Measurements from ENCODE around the gene ITGA8. TPM values are rescaled to one million over a fixed set of nuclear protein-coding genes. Genes with fewer than 3 reads are reported as not detected.

ITGA8 gene
- polyA plus RNA-seq, 4 donors = 0.81 to 13.7 (median 2.6) TPM; not detected in 1

DNA sequence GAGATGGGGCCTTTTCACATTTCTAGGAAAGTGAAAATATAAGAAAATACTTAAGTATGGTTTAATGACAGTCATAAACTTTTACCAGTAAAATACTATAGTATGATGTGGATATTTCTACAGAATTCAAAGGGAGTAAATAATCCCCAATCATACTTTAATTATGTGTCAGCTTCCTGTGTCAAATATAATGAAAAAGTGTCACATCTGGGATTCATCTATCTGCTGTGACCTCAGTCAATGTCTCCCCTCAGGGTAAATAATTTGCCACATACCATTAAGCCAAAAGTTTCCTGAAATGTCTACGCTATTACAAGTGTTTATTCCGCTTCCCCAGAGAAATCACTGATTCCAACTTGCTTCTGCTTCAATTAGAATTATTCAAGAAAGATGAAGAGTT, 110.5 kb downstream of the ITGA8 start:
- Histone ChIP-seq H3K9me3 (ENCODE audit: control insufficient read depth in 2 of 2, insufficient read depth in 1 of 2, low read depth in 1 of 2, low read length in 1 of 2) (no peaks in the 10 kb centered on the region), H3K4me1 (ENCODE audit: control insufficient read depth in 3 of 3, insufficient read depth in 2 of 3, low read depth in 1 of 3, low read length in 2 of 3) (no peaks in the 10 kb centered on the region), H3K27ac (ENCODE audit: low read depth in 1 of 3, low read length in 2 of 3) (no peak overlapping the region), H3K36me3 (ENCODE audit: control insufficient read depth in 3 of 3, insufficient read depth in 2 of 3, low read depth in 1 of 3, low read length in 3 of 3) (no peaks in the 10 kb centered on the region), H3K4me3 (ENCODE audit: low read depth in 1 of 3, low read length in 3 of 3) (no peak overlapping the region), H3K27me3 (ENCODE audit: control insufficient read depth in 3 of 3, insufficient read depth in 3 of 3, low read length in 3 of 3) (no peaks in the 10 kb centered on the region)
- 89 to 96% (median 92%) methylated on average over 2 of the region's 2 CpGs for WGBS, 3 donors
- DNase-seq (no peak), FAIRE-seq (no peak)

DNA sequence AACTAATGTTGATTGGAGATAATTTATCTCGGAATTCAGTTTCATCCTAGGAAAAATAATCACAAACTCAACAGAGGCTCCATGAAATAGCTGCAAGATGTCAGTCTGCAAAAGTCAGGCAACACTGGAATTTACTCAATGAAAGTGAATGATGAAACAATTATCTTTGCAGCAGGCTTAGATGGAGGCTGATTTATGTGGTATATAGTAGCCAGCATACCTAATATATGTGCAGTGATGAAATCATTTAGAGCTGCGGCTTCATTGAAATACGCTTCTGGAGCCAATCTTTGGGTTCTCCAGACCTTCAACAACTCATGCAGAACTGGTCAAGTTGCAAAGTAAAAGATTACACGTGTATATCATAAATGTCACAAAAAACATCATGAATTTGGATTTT, 113.3 kb downstream of the ITGA8 start:
- Histone ChIP-seq H3K27me3 (ENCODE audit: control insufficient read depth in 3 of 3, insufficient read depth in 3 of 3, low read length in 3 of 3) (no peaks in the 10 kb centered on the region), H3K4me3 (ENCODE audit: low read depth in 1 of 3, low read length in 3 of 3) (no peak overlapping the region), H3K27ac (ENCODE audit: low read depth in 1 of 3, low read length in 2 of 3) (no peak overlapping the region), H3K36me3 (ENCODE audit: control insufficient read depth in 3 of 3, insufficient read depth in 2 of 3, low read depth in 1 of 3, low read length in 3 of 3) (no peaks in the 10 kb centered on the region), H3K4me1 (ENCODE audit: control insufficient read depth in 3 of 3, insufficient read depth in 2 of 3, low read depth in 1 of 3, low read length in 2 of 3) (no peaks in the 10 kb centered on the region), H3K9me3 (ENCODE audit: control insufficient read depth in 2 of 2, insufficient read depth in 1 of 2, low read depth in 1 of 2, low read length in 1 of 2) (no peaks in the 10 kb centered on the region)
- DNase-seq (no peak), FAIRE-seq (no peak)
- 80 to 87% (median 83%) methylated on average over 4 of the region's 4 CpGs for WGBS, 3 donors

DNA sequence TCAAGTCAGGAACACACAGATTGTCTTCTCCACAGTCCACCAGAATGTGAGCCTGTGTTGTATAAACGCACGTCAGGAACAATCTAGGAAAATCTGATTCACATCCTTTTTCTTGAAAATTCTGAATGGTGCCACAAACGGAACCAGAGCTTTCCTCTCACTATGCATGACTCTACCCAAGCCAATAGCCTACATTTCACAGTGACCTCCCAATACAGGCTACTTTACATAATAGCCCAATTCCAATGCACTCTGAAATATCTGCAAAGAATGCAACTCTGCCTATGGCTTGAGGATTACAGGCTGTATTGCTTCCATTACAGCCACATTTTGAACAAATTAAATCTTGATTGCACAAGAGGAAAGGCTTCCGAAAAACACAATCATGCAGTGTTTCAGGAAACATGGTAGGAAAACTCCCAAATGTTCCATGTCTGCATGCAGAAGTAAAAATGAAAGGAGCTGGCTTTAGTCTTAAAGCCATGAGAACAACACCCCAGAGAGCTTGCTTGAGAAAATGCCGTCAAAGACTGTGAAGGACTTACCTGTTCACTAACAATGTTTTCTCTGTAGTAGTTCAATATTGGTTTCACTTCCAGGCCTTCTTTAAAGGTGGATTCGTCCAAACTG, 113.9 kb downstream of the ITGA8 start:
- DNase-seq (no peak), FAIRE-seq (no peak)
- Histone ChIP-seq H3K4me1 (ENCODE audit: control insufficient read depth in 3 of 3, insufficient read depth in 2 of 3, low read depth in 1 of 3, low read length in 2 of 3) (no peaks in the 10 kb centered on the region), H3K27me3 (ENCODE audit: control insufficient read depth in 3 of 3, insufficient read depth in 3 of 3, low read length in 3 of 3) (no peaks in the 10 kb centered on the region), H3K27ac (ENCODE audit: low read depth in 1 of 3, low read length in 2 of 3) (no peak overlapping the region), H3K36me3 (ENCODE audit: control insufficient read depth in 3 of 3, insufficient read depth in 2 of 3, low read depth in 1 of 3, low read length in 3 of 3) (no peaks in the 10 kb centered on the region), H3K4me3 (ENCODE audit: low read depth in 1 of 3, low read length in 3 of 3) (no peak overlapping the region), H3K9me3 (ENCODE audit: control insufficient read depth in 2 of 2, insufficient read depth in 1 of 2, low read depth in 1 of 2, low read length in 1 of 2) (no peaks in the 10 kb centered on the region)
- 75 to 82% (median 79%) methylated on average over 6 of the region's 6 CpGs for WGBS, 3 donors

DNA sequence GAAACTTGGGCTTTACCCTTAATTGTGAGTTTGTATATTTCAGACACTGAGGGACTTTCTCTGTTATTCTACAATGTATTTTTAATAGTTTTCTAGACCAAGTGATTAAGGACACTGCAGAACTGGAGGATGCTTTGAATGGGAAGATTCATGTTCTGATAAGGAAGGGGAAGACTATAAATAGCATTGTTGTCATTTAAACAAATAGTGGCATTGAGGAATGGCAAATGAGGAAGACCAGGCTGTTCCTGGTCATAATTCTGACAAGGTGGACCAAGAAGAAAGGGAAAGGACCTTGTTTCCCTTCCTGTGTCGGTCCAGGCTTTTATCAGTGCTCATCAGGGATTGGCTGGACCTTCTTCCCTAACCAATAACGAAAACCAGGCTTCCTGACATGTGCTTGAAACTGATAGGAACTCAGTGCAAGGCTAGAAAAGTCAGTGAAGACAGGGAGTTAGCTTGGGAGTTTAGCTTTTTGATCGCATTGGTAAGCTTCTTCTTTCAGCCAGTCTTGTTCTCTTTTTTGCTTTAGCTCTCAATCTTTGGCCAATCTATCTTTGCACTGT, 116.2 kb downstream of the ITGA8 start:
- Histone ChIP-seq H3K9me3 (ENCODE audit: control insufficient read depth in 2 of 2, insufficient read depth in 1 of 2, low read depth in 1 of 2, low read length in 1 of 2) (no peaks in the 10 kb centered on the region), H3K36me3 (ENCODE audit: control insufficient read depth in 3 of 3, insufficient read depth in 2 of 3, low read depth in 1 of 3, low read length in 3 of 3) (no peaks in the 10 kb centered on the region), H3K27ac (ENCODE audit: low read depth in 1 of 3, low read length in 2 of 3) (no peak overlapping the region), H3K27me3 (ENCODE audit: control insufficient read depth in 3 of 3, insufficient read depth in 3 of 3, low read length in 3 of 3) (no peaks in the 10 kb centered on the region), H3K4me1 (ENCODE audit: control insufficient read depth in 3 of 3, insufficient read depth in 2 of 3, low read depth in 1 of 3, low read length in 2 of 3) (no peaks in the 10 kb centered on the region), H3K4me3 (ENCODE audit: low read depth in 1 of 3, low read length in 3 of 3) (no peak overlapping the region)
- FAIRE-seq (no peak), DNase-seq (no peak)
- 50 to 65% (median 50%) methylated on average over 3 of the region's 3 CpGs for WGBS, 3 donors

DNA sequence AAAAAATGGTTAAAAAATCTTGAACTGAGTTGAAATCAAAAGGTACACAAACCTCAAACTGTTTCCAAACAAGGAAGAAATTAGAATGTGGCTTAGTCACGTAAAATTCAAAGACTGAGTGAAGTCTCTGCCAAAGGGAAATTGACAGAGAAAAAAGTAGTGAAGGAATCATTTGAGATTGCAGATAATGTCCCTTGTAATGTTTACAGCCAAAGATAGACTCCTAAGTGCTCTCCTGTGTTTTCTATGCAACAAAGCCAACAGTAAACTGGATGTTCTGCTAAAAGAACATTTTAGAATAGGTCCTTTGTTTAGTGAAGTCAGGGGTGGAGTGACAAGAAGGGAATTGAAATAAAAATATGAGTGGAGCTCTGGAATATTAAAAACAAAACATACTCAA, 117.9 kb downstream of the ITGA8 start:
- Histone ChIP-seq H3K36me3 (ENCODE audit: control insufficient read depth in 3 of 3, insufficient read depth in 2 of 3, low read depth in 1 of 3, low read length in 3 of 3) (no peaks in the 10 kb centered on the region), H3K27me3 (ENCODE audit: control insufficient read depth in 3 of 3, insufficient read depth in 3 of 3, low read length in 3 of 3) (no peaks in the 10 kb centered on the region), H3K27ac (ENCODE audit: low read depth in 1 of 3, low read length in 2 of 3) (no peak overlapping the region), H3K4me3 (ENCODE audit: low read depth in 1 of 3, low read length in 3 of 3) (no peak overlapping the region), H3K9me3 (ENCODE audit: control insufficient read depth in 2 of 2, insufficient read depth in 1 of 2, low read depth in 1 of 2, low read length in 1 of 2) (no peaks in the 10 kb centered on the region), H3K4me1 (ENCODE audit: control insufficient read depth in 3 of 3, insufficient read depth in 2 of 3, low read depth in 1 of 3, low read length in 2 of 3) (no peaks in the 10 kb centered on the region)
- WGBS, 3 donors = 20 to 54% (median 21%) methylated on average over 1 of the region's 1 CpG
- no peak for FAIRE-seq
- no peak for DNase-seq

DNA sequence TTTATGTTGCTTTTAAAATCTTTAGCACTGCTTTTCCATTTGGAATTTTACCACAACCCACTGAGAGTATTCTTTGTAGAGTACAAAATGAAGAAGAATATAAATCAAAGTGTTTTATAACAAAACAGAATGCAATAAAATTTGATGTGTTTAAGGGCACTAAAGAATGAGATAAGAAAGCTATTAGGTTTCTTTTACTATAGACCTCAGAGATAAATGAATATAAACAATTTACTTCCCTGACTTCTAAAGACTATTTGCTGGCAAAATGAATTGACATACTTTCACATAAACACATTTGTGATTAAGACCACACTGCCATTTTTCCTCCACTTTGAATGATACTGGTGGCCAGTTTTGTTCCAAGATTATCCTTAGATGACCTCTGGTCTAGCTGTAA, 124.5 kb downstream of the ITGA8 start:
- no peaks in the 10 kb centered on the region for H3K4me1 ChIP-seq (ENCODE audit: control insufficient read depth in 3 of 3, insufficient read depth in 2 of 3, low read depth in 1 of 3, low read length in 2 of 3)
- no peaks in the 10 kb centered on the region for H3K9me3 ChIP-seq (ENCODE audit: control insufficient read depth in 2 of 2, insufficient read depth in 1 of 2, low read depth in 1 of 2, low read length in 1 of 2)
- FAIRE-seq (no peak), DNase-seq (no peak)
- H3K27me3 ChIP-seq (ENCODE audit: control insufficient read depth in 3 of 3, insufficient read depth in 3 of 3, low read length in 3 of 3) = no peaks in the 10 kb centered on the region
- H3K4me3 ChIP-seq (ENCODE audit: low read depth in 1 of 3, low read length in 3 of 3) = no peak overlapping the region
- H3K27ac ChIP-seq (ENCODE audit: low read depth in 1 of 3, low read length in 2 of 3) = no peak overlapping the region
- H3K36me3 ChIP-seq (ENCODE audit: control insufficient read depth in 3 of 3, insufficient read depth in 2 of 3, low read depth in 1 of 3, low read length in 3 of 3) = no peaks in the 10 kb centered on the region

DNA sequence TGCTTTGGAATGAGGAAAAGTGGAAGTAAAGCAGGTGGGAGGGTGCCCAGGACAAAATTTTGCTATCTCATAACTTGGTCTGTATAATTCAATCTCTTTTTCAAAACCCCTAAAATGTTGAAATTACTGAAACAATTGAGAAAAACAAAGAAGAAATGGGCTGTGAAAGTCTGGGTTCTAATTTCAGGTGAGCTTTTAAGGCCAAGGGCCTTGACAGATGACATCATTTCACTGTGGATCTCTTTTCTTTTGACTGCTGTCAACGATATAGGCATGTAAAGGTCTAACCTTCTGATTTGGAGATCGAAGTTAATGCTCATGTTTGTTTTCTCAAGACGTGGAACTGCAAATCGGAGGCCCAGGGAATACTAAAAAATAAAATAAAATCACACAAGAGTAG, 127.8 kb downstream of the ITGA8 start:
- WGBS, 3 donors = 67 to 90% (median 77%) methylated on average over 4 of the region's 4 CpGs
- DNase-seq (no peak), FAIRE-seq (no peak)
- H3K27me3 ChIP-seq (ENCODE audit: control insufficient read depth in 3 of 3, insufficient read depth in 3 of 3, low read length in 3 of 3) = no peaks in the 10 kb centered on the region
- no peaks in the 10 kb centered on the region for H3K4me1 ChIP-seq (ENCODE audit: control insufficient read depth in 3 of 3, insufficient read depth in 2 of 3, low read depth in 1 of 3, low read length in 2 of 3)
- no peak overlapping the region for H3K4me3 ChIP-seq (ENCODE audit: low read depth in 1 of 3, low read length in 3 of 3)
- H3K36me3 ChIP-seq (ENCODE audit: control insufficient read depth in 3 of 3, insufficient read depth in 2 of 3, low read depth in 1 of 3, low read length in 3 of 3) = no peaks in the 10 kb centered on the region
- H3K27ac ChIP-seq (ENCODE audit: low read depth in 1 of 3, low read length in 2 of 3) = no peak overlapping the region
- H3K9me3 ChIP-seq (ENCODE audit: control insufficient read depth in 2 of 2, insufficient read depth in 1 of 2, low read depth in 1 of 2, low read length in 1 of 2) = no peaks in the 10 kb centered on the region

DNA sequence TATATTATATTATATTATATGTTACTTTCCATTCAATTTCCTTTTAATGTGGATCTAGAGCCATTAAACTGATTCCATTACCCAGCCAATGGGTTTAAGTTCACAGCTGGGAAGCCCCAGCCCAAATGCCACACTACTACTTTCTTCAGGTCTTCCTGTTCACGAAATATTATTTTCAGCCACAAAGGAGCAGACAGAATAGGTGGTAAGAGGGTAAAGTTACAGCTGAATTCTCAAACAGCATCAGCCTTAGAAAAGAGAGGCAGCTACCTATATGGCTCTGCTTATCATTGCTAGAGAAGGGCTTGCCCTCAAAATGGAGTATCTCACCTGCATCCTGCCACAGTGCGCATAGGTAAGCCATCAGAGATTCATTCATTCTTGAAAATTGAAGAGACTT, 128.3 kb downstream of the ITGA8 start:
- Histone ChIP-seq H3K4me3 (ENCODE audit: low read depth in 1 of 3, low read length in 3 of 3) (no peak overlapping the region), H3K27me3 (ENCODE audit: control insufficient read depth in 3 of 3, insufficient read depth in 3 of 3, low read length in 3 of 3) (no peaks in the 10 kb centered on the region), H3K36me3 (ENCODE audit: control insufficient read depth in 3 of 3, insufficient read depth in 2 of 3, low read depth in 1 of 3, low read length in 3 of 3) (no peaks in the 10 kb centered on the region), H3K27ac (ENCODE audit: low read depth in 1 of 3, low read length in 2 of 3) (no peak overlapping the region), H3K4me1 (ENCODE audit: control insufficient read depth in 3 of 3, insufficient read depth in 2 of 3, low read depth in 1 of 3, low read length in 2 of 3) (no peaks in the 10 kb centered on the region), H3K9me3 (ENCODE audit: control insufficient read depth in 2 of 2, insufficient read depth in 1 of 2, low read depth in 1 of 2, low read length in 1 of 2) (no peaks in the 10 kb centered on the region)
- DNase-seq = no peak
- WGBS, 3 donors = 74 to 93% (median 76%) methylated on average over 2 of the region's 2 CpGs
- FAIRE-seq = no peak

All from small intestine (tissue), 7 donors.